AG04450 (cell line): ENCODE measurements around the gene TRNT1. TPM values are rescaled to one million over a fixed set of nuclear protein-coding genes. Genes with fewer than 3 reads are reported as not detected.

Source experiments
- CTCF ChIA-PET: fragments of 300-600, 350-600 bp; formaldehyde crosslinking; extraction: SDS; loops from one replicate; lab custom pipeline; 2022; ENCODE audit warnings: antibody characterized with exemption, inconsistent platforms; lab: Charles Lee
- POLR2A ChIA-PET: fragments of 350-600 bp; formaldehyde crosslinking; extraction: SDS; loops from one replicate; lab custom pipeline; 2021; ENCODE audit warnings: antibody characterized with exemption, inconsistent platforms; lab: Yijun Ruan, JAX
- DNase-seq: peaks from one replicate; pipeline ENCODE4 v3.0.0-alpha.2; 2011; ENCODE audit warnings: low read depth, low spot score
- H3K27ac ChIP-seq: one replicate; pipeline ENCODE4 v1.5.1; 2012; ENCODE audit warnings: low read depth, low read length, control low read depth
- H3K27me3 ChIP-seq: one replicate; pipeline ENCODE4 v1.6.0; 2012; ENCODE audit warnings: low read length; ENCODE audit not compliant: control insufficient read depth, insufficient read depth
- H3K4me3 ChIP-seq: 2 replicates; pipeline ENCODE4 v1.5.1; 2011; ENCODE audit warnings: mild to moderate bottlenecking, low read depth, low read length, control low read depth
- H3K9me3 ChIP-seq: 2 replicates; pipeline ENCODE4 v1.5.1; 2012; ENCODE audit warnings: low read length; ENCODE audit not compliant: control insufficient read depth, insufficient read depth
- CTCF ChIP-seq: IDR thresholded peaks from 2 replicates; pipeline ENCODE4 v1.5.1; 2011; ENCODE audit warnings: low read depth, low read length, control low read depth, inconsistent platforms
- polyA plus RNA-seq: library from polyadenylated mRNA; depleted of rRNA; stranded (reverse); fragments of >200 nt; gene quantifications from 2 replicates; pipeline ENCODE4 v1.2.3, GENCODE V29; 2011; rRNA removed
- small RNA-seq: library from RNA; depleted of rRNA; stranded (forward); fragments of <200 nt; gene quantifications from one replicate; pipeline ENCODE3, GENCODE V24; 2012; ENCODE audit warnings: low read depth; ENCODE audit not compliant: insufficient read length

TRNT1 gene
- polyA plus RNA-seq, 1 experiment, result 15.7 TPM

GRCh38 chr3:3192286-3192675 lies 65.5 kb downstream of the TRNT1 start:
- Histone ChIP-seq H3K27ac (no peak overlapping the region), H3K4me3 (no peak overlapping the region), H3K27me3 (no peaks in the 10 kb centered on the region), H3K9me3 (no peaks in the 10 kb centered on the region)
- DNase-seq, result no peak
- TF ChIP-seq CTCF, result no peak
- POLR2A ChIA-PET, result no interaction called here
- CTCF ChIA-PET, result interaction anchor here (2.4 kb wide), 1 partner anchor 8 kb away, joined by 11 read pairs; no protein-coding TSS in a partner anchor

GRCh38 chr3:3194861-3195260 lies 68.1 kb downstream of the TRNT1 start:
- no peak for DNase-seq
- no peak overlapping the region for H3K27ac ChIP-seq
- no peak for TF ChIP-seq CTCF
- no peak overlapping the region for H3K4me3 ChIP-seq
- CTCF ChIA-PET, result no interaction called here
- no peaks in the 10 kb centered on the region for H3K27me3 ChIP-seq
- H3K9me3 ChIP-seq, result no peaks in the 10 kb centered on the region
- POLR2A ChIA-PET, result no interaction called here

GRCh38 chr3:3196148-3196861 lies 69.6 kb downstream of the TRNT1 start:
- Histone ChIP-seq H3K27me3 (no peaks in the 10 kb centered on the region), H3K9me3 (no peaks in the 10 kb centered on the region), H3K27ac (no peak overlapping the region), H3K4me3 (no peak overlapping the region)
- POLR2A ChIA-PET, result no interaction called here
- no peak for DNase-seq
- peak; percentile 39; the same call in 1 of the 2 replicates for TF ChIP-seq CTCF
- CTCF ChIA-PET, result interaction anchor here (1.4 to 1.8 kb wide), 2 partner anchors 1092 to 1094 kb away, joined by 7 to 8 read pairs; no protein-coding TSS in a partner anchor

Small RNAs within 50 kb of the gene (small RNA-seq; reads per million reads assigned to genes)
- gene RF00416, result not detected

Other genes starting within 250 kb of the TRNT1 start
- not detected in 2 replicates for gene IL5RA, start 16.6 kb upstream of the TRNT1 start, polyA plus RNA-seq
- gene CRBN, start 52.8 kb downstream of the TRNT1 start, polyA plus RNA-seq, result 30.7 and 44.2 TPM in 2 replicates